HAP-1 (cell line): ENCODE data around the gene MYO19.
"Not testable (repeated sequence)": the region's sequence is repeated elsewhere in the genome, so short reads cannot be mapped to it uniquely, and the experiment has no call there.

Source experiments
- DNase-seq, 2 experiments: peaks; one replicate each; pipeline ENCODE4 v3.0.0-alpha.2; 2016 to 2020; ENCODE audit warnings: low spot score in 2 of 2
- H3K27me3 ChIP-seq: fragments of 250-450 bp; sonication (Bioruptor Pico); 2 replicates; pipeline ENCODE4 v1.5.1; 2020; ENCODE audit warnings: low read depth, mild to moderate bottlenecking, moderate library complexity
- H3K36me3 ChIP-seq: fragments of 250-450 bp; sonication (Bioruptor Pico); replicated peaks from 2 replicates; pipeline ENCODE4 v1.5.1; 2020; ENCODE audit warnings: mild to moderate bottlenecking
- H3K4me1 ChIP-seq: fragments of 250-450 bp; sonication (Bioruptor Pico); 2 replicates; pipeline ENCODE4 v1.5.1; 2020; ENCODE audit warnings: mild to moderate bottlenecking
- H3K4me3 ChIP-seq: fragments of 250-450 bp; sonication (Bioruptor Pico); 2 replicates; pipeline ENCODE4 v1.5.1; 2020; ENCODE audit warnings: mild to moderate bottlenecking, moderate library complexity
- H3K9me3 ChIP-seq: fragments of 250-450 bp; sonication (Bioruptor Pico); 2 replicates; pipeline ENCODE4 v1.5.1; 2020; ENCODE audit warnings: mild to moderate bottlenecking, moderate library complexity
- in situ Hi-C: fragments of 300-500 bp; cut with MboI; formaldehyde crosslinking; loops from 3 replicates; pipeline ENCODE4 v1.14.3; 2020; ENCODE audit warnings: low sequenced_read_pairs, inconsistent platforms, mixed read lengths

Gene MYO19

DNA sequence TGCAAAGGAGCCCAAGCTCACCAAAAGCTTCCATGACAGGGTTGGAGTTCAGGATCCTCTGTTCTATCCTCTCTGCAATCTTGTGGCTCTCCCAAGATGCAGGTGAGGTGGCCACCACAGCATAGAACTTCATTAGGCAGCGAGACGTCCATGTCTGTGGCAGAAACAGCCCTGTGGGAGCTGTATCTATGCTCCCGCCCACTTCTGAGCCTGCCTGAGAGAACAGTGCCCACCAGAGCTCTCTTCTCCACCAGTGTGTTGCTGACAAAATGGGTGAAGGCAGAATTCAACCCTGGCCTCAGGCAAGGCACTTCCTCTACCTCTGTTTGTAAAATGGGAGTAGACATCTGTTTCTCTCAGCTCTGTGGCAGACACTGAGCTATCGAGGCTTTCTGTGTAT, 18.8 kb downstream of the MYO19 start:
- Histone ChIP-seq H3K36me3 (peaks cover 86% of the 10 kb centered on the region), H3K4me3 (no peak overlapping the region), H3K27me3 (no peaks in the 10 kb centered on the region), H3K4me1 (peaks cover under 1% of the 10 kb centered on the region; the same call in 1 of the 2 replicates), H3K9me3 (no peaks in the 10 kb centered on the region)
- no peak for DNase-seq
- in situ Hi-C loops: loop anchor here (25.0 kb wide), 1 partner anchor 679 kb away; no protein-coding TSS in a partner anchor

DNA sequence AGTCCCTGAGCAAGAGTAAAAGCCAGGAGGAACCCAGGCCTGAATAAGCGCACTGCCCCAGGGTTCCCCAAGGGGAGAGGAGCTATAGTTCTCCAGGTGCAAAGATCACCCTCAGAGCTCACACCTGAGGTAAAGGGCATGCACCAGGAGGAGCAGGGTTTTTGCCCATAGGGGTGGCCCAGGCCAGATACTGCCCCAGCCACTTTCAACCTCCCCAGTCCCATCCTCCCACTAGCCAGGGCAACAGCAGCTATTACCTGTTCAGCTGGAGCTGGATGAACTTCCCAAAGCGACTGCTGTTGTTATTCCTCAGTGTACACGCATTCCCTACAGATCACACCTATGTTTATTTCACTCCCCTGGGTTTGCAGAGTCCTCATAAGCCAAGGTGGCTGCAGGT, 19.8 kb downstream of the MYO19 start:
- no peaks in the 10 kb centered on the region for H3K4me1 ChIP-seq
- peaks cover 84% of the 10 kb centered on the region for H3K36me3 ChIP-seq
- no peaks in the 10 kb centered on the region for H3K27me3 ChIP-seq
- H3K4me3 ChIP-seq: no peak overlapping the region
- H3K9me3 ChIP-seq: no peaks in the 10 kb centered on the region
- DNase-seq: no peak
- in situ Hi-C loops: loop anchor here (25.0 kb wide), 1 partner anchor 678 kb away; no protein-coding TSS in a partner anchor

DNA sequence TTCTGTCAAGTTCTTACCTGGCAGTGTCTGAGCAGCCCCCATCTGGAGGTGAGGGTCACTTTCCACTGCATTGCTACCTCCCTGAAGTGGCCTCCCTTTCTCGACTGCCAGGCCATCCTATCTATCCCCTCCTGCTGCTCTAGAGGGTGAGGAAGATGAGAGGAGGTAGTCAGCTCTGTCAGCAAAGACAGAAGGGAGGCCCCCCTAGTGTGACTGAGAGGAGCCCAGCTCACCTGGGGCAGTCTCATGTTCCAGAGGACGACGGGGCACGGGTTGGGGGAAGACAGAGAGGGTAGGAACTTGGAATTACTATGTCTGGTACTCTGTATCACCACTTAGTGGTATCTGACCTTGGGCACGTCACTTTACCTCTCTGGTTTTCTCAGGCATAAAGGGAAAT, 22.0 kb downstream of the MYO19 start:
- H3K36me3 ChIP-seq: peaks cover 91% of the 10 kb centered on the region
- no peaks in the 10 kb centered on the region for H3K9me3 ChIP-seq
- in situ Hi-C loops: loop anchor here (25.0 kb wide), 1 partner anchor 675 kb away; no protein-coding TSS in a partner anchor
- DNase-seq: no peak
- no peaks in the 10 kb centered on the region for H3K4me1 ChIP-seq
- H3K27me3 ChIP-seq: no peaks in the 10 kb centered on the region
- H3K4me3 ChIP-seq: no peak overlapping the region

DNA sequence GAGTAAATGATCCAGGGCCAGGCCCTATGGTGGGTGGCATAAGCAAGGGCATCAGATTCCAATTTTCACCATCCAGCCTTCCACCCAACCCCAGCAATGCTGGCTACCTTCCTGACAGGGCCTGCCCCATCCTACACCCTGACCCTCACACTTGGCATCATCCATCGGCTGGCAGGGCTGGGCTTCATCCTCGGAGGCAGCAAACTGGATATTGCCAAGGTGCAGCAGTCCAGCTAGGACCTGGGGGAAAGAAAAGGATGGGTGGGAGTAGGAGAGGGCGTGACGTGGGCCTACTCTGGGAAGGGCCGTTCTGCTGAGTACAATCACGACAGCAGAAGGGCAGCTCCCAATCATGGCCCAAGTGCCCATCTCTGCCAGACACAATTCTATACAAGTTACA, 23.5 kb downstream of the MYO19 start:
- in situ Hi-C loops: loop anchor here (25.0 kb wide), 1 partner anchor 674 kb away; no protein-coding TSS in a partner anchor
- Histone ChIP-seq H3K9me3 (no peaks in the 10 kb centered on the region), H3K4me3 (no peak overlapping the region), H3K27me3 (no peaks in the 10 kb centered on the region), H3K4me1 (no peaks in the 10 kb centered on the region), H3K36me3 (peaks cover 90% of the 10 kb centered on the region)
- no peak for DNase-seq

DNA sequence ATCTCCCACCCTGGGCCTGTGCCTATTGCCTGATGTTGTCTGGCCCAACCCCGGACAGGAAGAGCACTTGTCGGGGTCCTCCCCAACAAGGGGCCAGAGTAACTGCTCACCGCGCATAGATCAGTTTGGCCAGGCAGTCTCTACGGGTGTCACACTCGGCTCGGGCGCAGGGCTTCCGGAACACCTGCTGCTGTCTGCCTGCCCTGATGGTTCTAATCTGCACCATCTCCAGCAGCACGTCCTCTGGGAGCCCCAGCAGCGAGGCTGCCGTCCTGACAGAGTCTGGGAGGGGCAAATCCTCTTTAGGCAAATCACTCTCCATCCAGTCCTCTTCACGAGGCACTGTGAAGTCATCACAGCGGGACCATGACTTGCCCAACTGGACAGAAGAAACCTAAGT, 24.0 kb downstream of the MYO19 start:
- no peaks in the 10 kb centered on the region for H3K4me1 ChIP-seq
- no peaks in the 10 kb centered on the region for H3K27me3 ChIP-seq
- peaks cover 90% of the 10 kb centered on the region for H3K36me3 ChIP-seq
- no peaks in the 10 kb centered on the region for H3K9me3 ChIP-seq
- no peak overlapping the region for H3K4me3 ChIP-seq
- in situ Hi-C loops: loop anchor here (25.0 kb wide), 1 partner anchor 673 kb away; no protein-coding TSS in a partner anchor
- no peak for DNase-seq

DNA sequence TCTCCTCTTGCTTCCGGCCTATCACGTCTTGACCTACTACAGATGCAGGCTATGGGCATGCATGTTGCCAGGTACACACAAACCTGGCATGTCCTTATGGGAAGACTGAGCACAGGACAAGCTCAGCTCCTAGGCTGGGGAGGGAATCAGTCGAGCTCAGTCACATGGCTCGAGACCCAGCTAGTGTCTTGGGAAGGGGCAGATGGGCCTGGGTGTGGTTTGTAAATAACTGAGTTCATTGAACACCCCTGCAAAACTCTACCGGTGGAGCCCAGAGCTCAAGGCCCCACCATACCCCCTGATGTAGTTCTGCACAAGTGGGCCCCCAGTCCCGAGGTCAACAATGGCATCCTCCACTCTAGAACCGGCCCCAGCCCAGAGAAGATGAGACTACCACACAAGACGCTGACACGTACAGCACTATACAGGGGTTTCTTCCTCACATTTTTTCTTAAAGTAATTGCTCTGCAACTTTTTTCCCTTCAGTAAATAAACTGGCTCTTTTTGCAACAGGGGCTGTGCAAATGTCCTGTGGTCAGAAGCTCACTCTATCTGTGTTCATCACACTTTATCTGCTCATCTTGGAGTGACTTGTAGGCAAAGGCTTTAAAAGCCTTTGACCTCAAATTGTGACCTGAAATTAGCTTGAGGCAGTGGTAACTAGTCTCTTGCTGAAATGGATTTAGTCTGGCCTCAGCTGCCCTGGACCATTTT, 25.2 kb downstream of the MYO19 start:
- peaks cover 88% of the 10 kb centered on the region for H3K36me3 ChIP-seq
- H3K27me3 ChIP-seq: no peaks in the 10 kb centered on the region
- in situ Hi-C loops: loop anchor here (25.0 kb wide), 1 partner anchor 672 kb away; no protein-coding TSS in a partner anchor
- no peak overlapping the region for H3K4me3 ChIP-seq
- no peak for DNase-seq
- no peaks in the 10 kb centered on the region for H3K4me1 ChIP-seq
- no peaks in the 10 kb centered on the region for H3K9me3 ChIP-seq

DNA sequence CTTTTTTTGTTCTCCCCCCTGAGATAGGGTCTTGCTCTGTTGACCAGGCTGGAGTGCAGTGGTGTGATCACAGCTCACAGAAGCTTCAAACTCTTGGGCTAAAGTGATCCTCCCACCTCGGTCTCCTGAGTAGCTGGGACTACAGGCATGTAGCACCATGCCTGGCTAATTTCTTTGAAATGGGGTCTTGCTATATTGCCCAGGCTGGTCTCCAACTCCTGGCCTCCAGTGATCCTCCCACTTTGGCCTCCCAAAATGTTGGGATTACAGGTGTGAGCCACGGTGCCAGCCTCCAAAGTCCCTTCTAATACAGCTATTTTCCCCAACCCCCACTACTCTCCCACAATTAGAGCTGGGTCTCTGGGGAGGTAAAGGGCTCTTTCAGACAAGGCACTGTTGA, 26.2 kb downstream of the MYO19 start:
- not testable (repeated sequence) for H3K9me3 ChIP-seq, H3K4me1 ChIP-seq, H3K4me3 ChIP-seq, DNase-seq, H3K27me3 ChIP-seq
- in situ Hi-C loops: loop anchor here (25.0 kb wide), 1 partner anchor 671 kb away; no protein-coding TSS in a partner anchor
- H3K36me3 ChIP-seq: peaks cover 88% of the 10 kb centered on the region

DNA sequence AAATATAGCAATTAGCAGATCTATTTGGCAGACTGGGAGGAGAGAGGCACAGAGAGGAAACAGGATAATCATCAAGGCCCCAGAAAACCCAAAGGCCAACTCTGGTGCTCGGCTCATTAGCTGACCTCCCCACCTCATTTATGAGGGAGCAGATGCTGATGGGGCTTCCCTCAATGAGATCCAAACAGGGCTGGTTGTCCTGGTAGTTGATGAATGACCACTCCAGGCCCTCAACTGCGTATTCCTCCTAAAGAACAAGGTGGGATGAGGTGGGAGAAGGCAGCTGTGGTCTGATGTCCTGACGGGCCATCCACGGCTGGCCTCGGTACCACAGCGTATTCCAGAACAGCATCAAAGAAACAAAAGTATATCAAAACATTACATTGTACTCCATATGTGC, 27.4 kb downstream of the MYO19 start:
- DNase-seq: no peak
- Histone ChIP-seq H3K27me3 (no peaks in the 10 kb centered on the region), H3K4me1 (no peaks in the 10 kb centered on the region), H3K4me3 (no peak overlapping the region), H3K9me3 (no peaks in the 10 kb centered on the region), H3K36me3 (peaks cover 89% of the 10 kb centered on the region)
- in situ Hi-C loops: loop anchor here (25.0 kb wide), 1 partner anchor 670 kb away; no protein-coding TSS in a partner anchor

DNA sequence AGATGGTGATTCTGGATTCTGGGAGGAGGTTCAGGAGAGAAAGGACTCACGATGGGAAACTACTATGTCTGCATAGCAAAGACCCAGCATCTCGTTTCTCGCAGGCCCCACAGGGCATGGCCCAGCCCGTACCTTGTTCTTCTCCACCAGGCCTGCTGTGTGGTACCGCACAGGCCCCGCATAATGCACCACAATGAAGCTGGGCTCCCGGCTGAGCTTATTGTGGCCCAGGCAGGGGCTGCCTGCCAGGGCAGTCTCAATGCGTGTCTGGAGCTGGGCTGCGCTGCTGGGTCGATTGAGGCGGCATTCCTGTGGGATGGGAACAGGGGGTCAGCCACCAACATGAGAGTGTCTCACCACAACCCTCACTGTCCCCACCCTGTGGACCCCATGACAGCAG, 27.8 kb downstream of the MYO19 start:
- Histone ChIP-seq H3K36me3 (peaks cover 92% of the 10 kb centered on the region), H3K4me1 (no peaks in the 10 kb centered on the region), H3K9me3 (no peaks in the 10 kb centered on the region)

DNA sequence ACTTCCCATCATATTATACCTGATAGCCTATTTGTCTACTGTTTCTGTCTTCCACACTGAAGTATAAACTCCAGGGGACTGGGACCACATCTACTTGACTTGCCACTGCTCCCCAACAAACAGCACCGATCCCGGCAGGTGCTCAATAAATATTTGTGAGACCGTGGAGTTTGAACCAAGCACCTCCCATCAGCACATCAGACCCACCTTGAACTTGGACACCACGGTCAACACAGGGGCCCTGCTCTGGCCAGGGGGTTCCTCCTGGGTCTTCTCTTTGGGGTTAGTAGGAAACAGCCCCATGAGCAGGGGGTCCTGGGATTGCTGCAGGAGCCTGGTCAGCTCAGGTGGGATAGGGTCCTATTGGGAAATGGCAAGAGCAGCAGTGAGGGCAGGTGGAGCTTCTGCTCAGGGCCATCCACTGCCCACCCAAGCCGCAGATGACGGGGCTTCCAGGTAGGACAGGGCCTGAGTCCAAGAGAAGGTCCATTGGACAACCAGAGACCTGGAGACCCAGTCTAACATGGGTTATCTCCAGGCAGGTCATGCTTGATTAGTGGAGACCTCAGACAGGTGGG, 28.3 kb downstream of the MYO19 start:
- DNase-seq: no peak
- peaks cover 92% of the 10 kb centered on the region for H3K36me3 ChIP-seq
- H3K27me3 ChIP-seq: no peaks in the 10 kb centered on the region
- H3K4me1 ChIP-seq: no peaks in the 10 kb centered on the region
- H3K9me3 ChIP-seq: no peaks in the 10 kb centered on the region
- in situ Hi-C loops: loop anchor here (25.0 kb wide), 1 partner anchor 669 kb away; no protein-coding TSS in a partner anchor
- no peak overlapping the region for H3K4me3 ChIP-seq

More for the DNA sequence above, 27.8 kb downstream of the MYO19 start:
- Histone ChIP-seq H3K27me3 (no peaks in the 10 kb centered on the region), H3K4me3 (no peak overlapping the region)
- DNase-seq: no peak
- in situ Hi-C loops: loop anchor here (25.0 kb wide), 1 partner anchor 670 kb away; no protein-coding TSS in a partner anchor

DNA sequence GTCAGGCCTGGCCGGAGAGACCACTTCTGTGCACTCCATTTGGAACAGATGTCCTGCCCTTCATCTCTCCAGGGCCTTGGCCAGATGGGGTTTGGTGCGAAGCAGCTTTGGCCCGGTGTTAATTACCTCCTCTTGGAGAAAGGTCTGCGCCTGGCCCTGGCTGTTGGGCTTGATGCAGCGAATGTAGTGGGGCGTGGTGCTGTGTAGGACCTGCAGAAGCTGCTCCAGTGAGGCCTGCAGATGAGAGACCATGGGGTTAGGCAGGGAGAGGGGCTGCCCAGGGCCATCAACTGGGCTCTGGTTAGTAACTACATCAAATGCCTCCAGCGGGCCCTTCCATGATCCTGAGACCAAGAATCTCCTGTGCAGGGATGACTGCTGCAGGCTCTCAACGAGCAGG, 29.5 kb downstream of the MYO19 start:
- H3K27me3 ChIP-seq: no peaks in the 10 kb centered on the region
- H3K4me3 ChIP-seq: no peak overlapping the region
- in situ Hi-C loops: loop anchor here (25.0 kb wide), 1 partner anchor 668 kb away; no protein-coding TSS in a partner anchor
- no peaks in the 10 kb centered on the region for H3K4me1 ChIP-seq
- H3K36me3 ChIP-seq: peaks cover 94% of the 10 kb centered on the region
- no peak for DNase-seq
- no peaks in the 10 kb centered on the region for H3K9me3 ChIP-seq

DNA sequence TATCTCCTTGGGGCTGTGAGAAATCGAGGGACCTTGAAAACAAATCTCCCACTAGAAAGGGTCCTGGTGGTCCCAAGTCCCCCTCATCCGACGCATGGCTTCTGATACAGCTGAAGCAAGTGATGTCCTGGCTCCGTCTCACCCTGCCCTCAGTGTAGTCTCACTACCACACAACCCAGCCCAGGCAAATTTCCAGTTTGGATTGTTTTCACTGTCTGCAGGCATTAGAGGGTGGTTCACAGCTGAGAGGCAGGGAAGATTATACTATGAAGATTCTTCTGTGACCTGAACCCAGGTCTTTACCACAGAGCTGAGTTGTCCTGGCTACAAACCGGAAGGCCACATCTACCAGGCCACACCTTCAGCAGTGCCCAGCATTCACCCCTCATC, 30.5 kb downstream of the MYO19 start:
- Histone ChIP-seq H3K36me3 (peaks cover 89% of the 10 kb centered on the region), H3K9me3 (no peaks in the 10 kb centered on the region), H3K27me3 (no peaks in the 10 kb centered on the region), H3K4me1 (no peaks in the 10 kb centered on the region), H3K4me3 (no peak overlapping the region)
- no peak for DNase-seq
- in situ Hi-C loops: loop anchor here (25.0 kb wide), 1 partner anchor 667 kb away; no protein-coding TSS in a partner anchor

DNA sequence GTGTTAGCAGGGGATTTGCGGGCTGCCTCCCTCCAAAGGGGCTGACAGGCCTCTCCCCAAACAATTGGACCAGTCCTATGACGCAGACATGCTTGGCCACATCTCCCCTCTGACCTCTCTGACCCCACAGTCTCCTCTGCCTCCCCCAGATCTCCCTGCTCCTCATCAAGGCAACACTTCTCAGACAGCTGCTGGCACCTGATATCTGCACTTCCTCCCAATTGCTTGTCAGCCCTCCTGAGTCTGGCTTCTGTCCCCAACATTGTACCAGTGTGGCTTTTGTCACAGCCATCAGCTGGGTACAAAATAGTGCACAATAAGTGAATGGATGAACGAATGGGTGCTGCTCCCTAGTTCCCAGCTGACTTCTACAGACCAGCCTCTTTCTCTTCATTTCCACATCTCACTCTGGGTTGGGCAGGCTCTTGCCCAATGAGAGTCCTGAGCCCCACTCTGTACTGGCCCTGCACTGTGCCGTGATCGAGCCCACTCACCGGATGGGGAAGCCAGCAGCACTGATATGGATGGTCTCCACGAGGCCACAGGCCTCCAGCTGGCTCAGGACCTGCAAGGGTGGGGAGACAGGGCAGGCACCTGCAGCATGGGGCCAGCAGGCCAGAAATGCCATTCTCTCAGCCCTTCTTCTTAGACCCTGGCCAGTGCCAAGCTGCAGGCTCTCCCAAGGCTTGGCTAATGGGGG, 31.1 kb downstream of the MYO19 start:
- H3K36me3 ChIP-seq: peaks cover 87% of the 10 kb centered on the region
- H3K9me3 ChIP-seq: no peaks in the 10 kb centered on the region
- H3K27me3 ChIP-seq: no peaks in the 10 kb centered on the region
- no peak for DNase-seq
- no peaks in the 10 kb centered on the region for H3K4me1 ChIP-seq
- in situ Hi-C loops: loop anchor here (25.0 kb wide), 1 partner anchor 666 kb away; no protein-coding TSS in a partner anchor
- H3K4me3 ChIP-seq: no peak overlapping the region
